Measurements from ENCODE around the gene OPALIN. TPM values are rescaled to one million over a fixed set of nuclear protein-coding genes. Genes with fewer than 3 reads are reported as not detected.
A peak's percentile ranks its signal among the peaks of the same experiment; 100 is the strongest.

The OPALIN gene
- total RNA-seq, 2 donors from 2014 or later, result not detected

GRCh38 chr10:96366508-96366907 lies 7.7 kb upstream of the OPALIN start:
- no peak overlapping the region for H3K4me3 Mint-ChIP-seq
- H3K27ac Mint-ChIP-seq, result no peak overlapping the region
- no peaks in the 10 kb centered on the region for H3K36me3 Mint-ChIP-seq
- ATAC-seq (no peak), DNase-seq (ENCODE audit: low spot score) (no peak)
- H3K9me3 Mint-ChIP-seq, result no peaks in the 10 kb centered on the region
- H3K4me1 Mint-ChIP-seq (ENCODE audit: low read depth in 2 of 2), result no peaks in the 10 kb centered on the region
- H3K27me3 Mint-ChIP-seq, result no peaks in the 10 kb centered on the region

DNA sequence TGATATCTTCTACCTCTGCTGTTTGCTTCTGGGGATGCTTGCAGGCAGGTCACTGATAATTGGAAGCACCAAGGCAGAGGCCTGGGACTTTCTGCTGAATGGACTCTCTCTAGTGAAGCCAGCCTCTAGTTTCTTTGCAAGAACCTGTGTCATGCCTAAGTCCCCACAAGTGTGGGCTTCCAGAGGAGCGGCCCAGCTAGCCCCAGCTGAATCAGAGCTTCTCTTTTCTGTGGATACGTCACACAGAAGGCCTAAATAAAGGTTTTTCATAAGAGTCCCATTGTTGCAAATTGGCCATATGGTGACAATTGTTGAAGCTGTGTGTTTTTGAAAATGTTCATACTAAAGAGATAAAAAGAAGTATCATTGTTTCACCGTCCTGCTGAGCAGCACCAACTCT lies 6.8 kb upstream of the OPALIN start:
- no peaks in the 10 kb centered on the region for H3K36me3 Mint-ChIP-seq
- H3K9me3 Mint-ChIP-seq, result no peaks in the 10 kb centered on the region
- ATAC-seq, result no peak
- no peak for DNase-seq (ENCODE audit: low spot score)
- H3K27me3 Mint-ChIP-seq, result no peaks in the 10 kb centered on the region
- no peak overlapping the region for H3K4me3 Mint-ChIP-seq
- no peak overlapping the region for H3K27ac Mint-ChIP-seq
- H3K4me1 Mint-ChIP-seq (ENCODE audit: low read depth in 2 of 2), result no peaks in the 10 kb centered on the region

- Mint-ChIP-seq H3K27me3 (peaks cover 15 to 32% of the 10 kb centered on the region in 2 donors), H3K36me3 (no peaks in the 10 kb centered on the region), H3K4me3 (no peak overlapping the region), H3K4me1 (ENCODE audit: low read depth in 2 of 2) (no peaks in the 10 kb centered on the region), H3K9me3 (no peaks in the 10 kb centered on the region), H3K27ac (no peak overlapping the region)
- ATAC-seq, result peak in 1 of 2 donors; percentile 37
- no peak for DNase-seq (ENCODE audit: low spot score)
These were observed 2.0 kb upstream of the OPALIN start for GRCh38 chr10:96360766-96361165.

DNA sequence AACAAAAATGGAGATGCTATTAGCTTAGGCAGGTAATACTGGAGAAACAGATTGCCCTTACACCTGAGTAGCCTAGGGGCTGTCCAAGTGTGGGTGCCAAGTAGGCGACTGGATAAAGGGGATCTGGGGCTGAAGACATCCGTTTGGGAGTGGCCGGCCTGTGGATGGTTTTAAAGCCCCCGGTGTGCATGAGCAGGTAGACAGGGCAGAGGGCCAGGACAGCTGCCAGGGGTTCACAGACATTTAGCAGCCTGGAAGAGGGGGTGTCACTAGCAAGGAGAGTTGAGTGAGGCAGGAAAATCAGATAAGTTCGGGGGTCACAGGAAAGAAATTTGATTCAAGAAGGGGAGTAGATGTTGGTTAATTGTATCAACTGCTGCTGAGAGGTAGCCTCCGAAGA lies 1.5 kb upstream of the OPALIN start:
- H3K27me3 Mint-ChIP-seq, result peaks cover 15 to 32% of the 10 kb centered on the region in 2 donors
- no peaks in the 10 kb centered on the region for H3K9me3 Mint-ChIP-seq
- H3K36me3 Mint-ChIP-seq, result no peaks in the 10 kb centered on the region
- no peak overlapping the region for H3K4me3 Mint-ChIP-seq
- no peak for ATAC-seq
- no peak overlapping the region for H3K27ac Mint-ChIP-seq
- no peaks in the 10 kb centered on the region for H3K4me1 Mint-ChIP-seq (ENCODE audit: low read depth in 2 of 2)
- no peak for DNase-seq (ENCODE audit: low spot score)

GRCh38 chr10:96359616-96360015 lies 814 bp upstream of the OPALIN start:
- Mint-ChIP-seq H3K27me3 (peaks cover 15 to 32% of the 10 kb centered on the region in 2 donors), H3K9me3 (no peaks in the 10 kb centered on the region), H3K36me3 (no peaks in the 10 kb centered on the region), H3K27ac (no peak overlapping the region), H3K4me3 (no peak overlapping the region), H3K4me1 (ENCODE audit: low read depth in 2 of 2) (no peaks in the 10 kb centered on the region)
- ATAC-seq (no peak), DNase-seq (ENCODE audit: low spot score) (no peak)

- no peak overlapping the region for H3K27ac Mint-ChIP-seq
- H3K36me3 Mint-ChIP-seq, result no peaks in the 10 kb centered on the region
- H3K9me3 Mint-ChIP-seq, result no peaks in the 10 kb centered on the region
- no peak overlapping the region for H3K4me3 Mint-ChIP-seq
- H3K27me3 Mint-ChIP-seq, result peaks cover 18 to 33% of the 10 kb centered on the region in 2 donors
- DNase-seq (ENCODE audit: low spot score), result no peak
- peak in 1 of 2 donors; percentile 33 for ATAC-seq
- H3K4me1 Mint-ChIP-seq (ENCODE audit: low read depth in 2 of 2), result no peaks in the 10 kb centered on the region
These were observed 1.7 kb downstream of the OPALIN start for GRCh38 chr10:96357038-96357620.

DNA sequence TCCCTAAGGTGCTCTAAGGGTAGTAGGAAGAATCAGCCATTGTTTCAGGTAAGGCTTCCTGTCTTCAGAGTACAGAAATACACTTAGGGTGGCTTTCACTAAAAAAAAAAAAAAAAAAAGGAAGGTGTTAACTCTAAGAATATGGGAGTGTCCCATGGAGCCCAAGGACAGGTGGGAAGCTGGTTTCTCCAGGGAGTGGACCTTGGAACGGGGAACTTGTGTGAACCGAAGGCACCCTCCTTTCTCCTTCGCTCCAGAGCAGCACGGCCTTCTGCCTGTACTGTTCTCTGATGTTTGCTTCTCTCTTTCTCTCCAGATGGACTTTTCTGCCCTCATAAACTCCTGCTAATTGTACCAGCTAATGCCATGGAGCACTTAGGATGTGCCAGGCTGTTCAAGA lies 6.2 kb downstream of the OPALIN start:
- Mint-ChIP-seq H3K9me3 (no peaks in the 10 kb centered on the region), H3K36me3 (no peaks in the 10 kb centered on the region), H3K4me1 (ENCODE audit: low read depth in 2 of 2) (no peaks in the 10 kb centered on the region), H3K4me3 (no peak overlapping the region), H3K27me3 (peaks cover 12 to 36% of the 10 kb centered on the region in 2 donors), H3K27ac (no peak overlapping the region)
- DNase-seq (ENCODE audit: low spot score) (no peak), ATAC-seq (no peak)

DNA sequence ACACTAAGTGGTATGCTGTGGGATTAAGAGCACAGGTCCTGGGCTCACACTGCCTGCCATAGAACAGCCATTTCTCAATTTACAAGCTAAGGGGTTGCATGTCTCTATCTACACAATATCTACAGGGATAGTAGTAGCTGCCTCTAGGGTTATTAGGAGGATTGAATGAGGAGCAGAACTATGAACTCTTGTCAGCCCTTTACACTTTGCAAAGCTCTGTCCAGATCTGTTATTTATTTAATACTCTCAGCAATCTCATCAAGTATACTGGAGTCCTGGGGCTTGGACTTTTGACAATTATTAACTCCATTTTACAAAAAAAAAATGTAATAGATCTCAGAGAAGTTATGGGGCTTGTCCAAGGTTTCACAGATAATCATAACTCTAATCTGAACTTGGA lies 6.8 kb downstream of the OPALIN start:
- no peaks in the 10 kb centered on the region for H3K9me3 Mint-ChIP-seq
- DNase-seq (ENCODE audit: low spot score) (no peak), ATAC-seq (no peak)
- no peaks in the 10 kb centered on the region for H3K36me3 Mint-ChIP-seq
- no peak overlapping the region for H3K4me3 Mint-ChIP-seq
- peaks cover 12 to 32% of the 10 kb centered on the region in 2 donors for H3K27me3 Mint-ChIP-seq
- H3K4me1 Mint-ChIP-seq (ENCODE audit: low read depth in 2 of 2), result no peaks in the 10 kb centered on the region
- no peak overlapping the region for H3K27ac Mint-ChIP-seq

DNA sequence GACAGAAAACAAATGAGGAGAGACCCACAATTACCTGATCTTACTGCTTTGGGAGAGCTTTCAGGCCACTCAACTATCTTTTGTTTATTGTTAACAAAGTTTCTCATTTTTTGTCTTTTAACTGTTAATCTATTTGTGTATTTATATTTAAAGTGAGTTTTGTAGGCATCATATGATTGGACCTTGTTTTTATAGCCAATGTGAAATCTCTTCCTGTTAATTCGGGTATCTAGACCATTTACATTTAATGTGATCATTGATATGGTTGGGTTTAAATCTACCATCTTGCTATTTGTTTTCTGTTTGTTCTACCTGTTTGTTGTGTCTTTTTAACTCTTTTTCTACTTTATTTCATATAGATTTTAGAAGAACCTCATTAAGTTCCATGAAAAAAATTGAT lies 12.5 kb downstream of the OPALIN start:
- no peak overlapping the region for H3K4me3 Mint-ChIP-seq
- no peak overlapping the region for H3K27ac Mint-ChIP-seq
- H3K36me3 Mint-ChIP-seq, result peaks cover 7% of the 10 kb centered on the region
- ATAC-seq (no peak), DNase-seq (ENCODE audit: low spot score) (no peak)
- H3K9me3 Mint-ChIP-seq, result no peaks in the 10 kb centered on the region
- H3K4me1 Mint-ChIP-seq (ENCODE audit: low read depth in 2 of 2), result no peaks in the 10 kb centered on the region
- H3K27me3 Mint-ChIP-seq, result peaks cover 28 to 53% of the 10 kb centered on the region in 2 donors

DNA sequence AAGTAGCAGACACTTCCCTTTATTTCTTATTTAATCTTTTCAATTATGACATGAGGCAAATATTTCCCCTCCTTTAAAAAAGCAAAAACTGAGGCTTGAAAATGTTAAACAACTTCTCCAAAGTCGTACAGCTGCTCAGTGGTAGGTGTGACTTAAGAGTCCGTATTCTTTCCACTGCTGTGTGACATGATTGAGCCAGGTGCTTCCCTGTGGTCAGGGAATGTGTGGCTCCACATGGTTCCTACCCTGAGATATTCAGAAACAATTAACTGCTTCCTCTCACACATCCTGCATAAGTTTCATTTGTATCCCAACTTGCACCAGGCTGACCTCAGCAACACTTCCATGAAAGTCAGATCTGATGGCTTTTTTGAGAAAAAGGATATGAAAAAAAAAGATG lies 13.6 kb downstream of the OPALIN start:
- Mint-ChIP-seq H3K27ac (no peak overlapping the region), H3K9me3 (no peaks in the 10 kb centered on the region), H3K4me3 (no peak overlapping the region), H3K4me1 (ENCODE audit: low read depth in 2 of 2) (no peaks in the 10 kb centered on the region), H3K36me3 (peaks cover 7% of the 10 kb centered on the region), H3K27me3 (peaks cover 25 to 46% of the 10 kb centered on the region in 2 donors)
- no peak for ATAC-seq
- DNase-seq (ENCODE audit: low spot score), result no peak

DNA sequence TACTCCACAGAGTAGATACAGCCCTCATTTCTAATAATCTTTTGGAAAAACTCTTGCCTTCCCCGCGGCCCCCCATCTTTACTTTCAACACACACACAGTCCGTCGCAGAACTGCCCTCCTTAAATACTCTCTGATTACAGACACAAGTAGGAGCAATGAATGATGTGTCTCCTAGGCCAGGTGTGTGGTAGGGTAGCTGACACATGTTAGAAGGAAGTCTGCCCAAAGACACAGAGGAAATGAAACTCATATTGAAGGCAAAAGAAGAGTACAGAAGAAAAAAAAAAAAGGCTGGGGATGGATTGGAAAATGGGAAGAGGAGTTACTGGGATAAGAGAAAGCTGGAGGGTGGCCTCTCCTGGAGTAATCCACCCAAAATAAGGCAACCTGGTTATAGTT lies 14.6 kb downstream of the OPALIN start:
- peaks cover 7% of the 10 kb centered on the region for H3K36me3 Mint-ChIP-seq
- no peaks in the 10 kb centered on the region for H3K9me3 Mint-ChIP-seq
- H3K27me3 Mint-ChIP-seq, result peaks cover 22 to 41% of the 10 kb centered on the region in 2 donors
- no peaks in the 10 kb centered on the region for H3K4me1 Mint-ChIP-seq (ENCODE audit: low read depth in 2 of 2)
- DNase-seq (ENCODE audit: low spot score) (no peak), ATAC-seq (no peak)
- H3K27ac Mint-ChIP-seq, result no peak overlapping the region
- no peak overlapping the region for H3K4me3 Mint-ChIP-seq

GRCh38 chr10:96342402-96342801 lies 16.4 kb downstream of the OPALIN start:
- DNase-seq (ENCODE audit: low spot score) (no peak), ATAC-seq (no peak)
- Mint-ChIP-seq H3K27me3 (peaks cover 21 to 37% of the 10 kb centered on the region in 2 donors), H3K36me3 (peaks cover 7% of the 10 kb centered on the region), H3K4me3 (no peak overlapping the region), H3K4me1 (ENCODE audit: low read depth in 2 of 2) (no peaks in the 10 kb centered on the region), H3K27ac (no peak overlapping the region), H3K9me3 (no peaks in the 10 kb centered on the region)

GRCh38 chr10:96341219-96342182 lies 17.3 kb downstream of the OPALIN start:
- DNase-seq (ENCODE audit: low spot score) (no peak), ATAC-seq (no peak)
- peaks cover 7% of the 10 kb centered on the region for H3K36me3 Mint-ChIP-seq
- no peak overlapping the region for H3K27ac Mint-ChIP-seq
- peaks cover 25 to 37% of the 10 kb centered on the region in 2 donors for H3K27me3 Mint-ChIP-seq
- no peak overlapping the region for H3K4me3 Mint-ChIP-seq
- H3K4me1 Mint-ChIP-seq (ENCODE audit: low read depth in 2 of 2), result no peaks in the 10 kb centered on the region
- no peaks in the 10 kb centered on the region for H3K9me3 Mint-ChIP-seq

All from natural killer cell treated with Interleukin-12 subunit alpha and Interleukin-12 subunit beta and Interleukin-15 and Interleukin-18, amount 100 ng/mL, for 72 hours (primary cell).